Smooth muscle cell (in vitro differentiated cells): ENCODE results near the gene KHDRBS2. TPM values are rescaled to one million over a fixed set of nuclear protein-coding genes. Genes with fewer than 3 reads are reported as not detected.

ENCODE experiments used
- DNase-seq: peaks from one replicate; lab custom pipeline; 2025; ENCODE audit not compliant: unreplicated experiment; lab: John Stamatoyannopoulos, UW
- H2AFZ ChIP-seq: fragments of 200-600 bp; sonication (generic); 2 replicates; pipeline ENCODE4 v1.6.0; 2016; ENCODE audit warnings: antibody characterized with exemption, low read depth, mild to moderate bottlenecking
- H3F3A ChIP-seq: fragments of 200-600 bp; sonication (generic); 2 replicates; pipeline ENCODE4 v1.6.0; 2017; ENCODE audit warnings: antibody characterized with exemption, low read depth
- H3K27ac ChIP-seq: fragments of 200-600 bp; sonication (generic); 2 replicates; pipeline ENCODE4 v1.5.1; 2016; ENCODE audit warnings: low read depth, mild to moderate bottlenecking
- H3K27me3 ChIP-seq: fragments of 200-600 bp; sonication (generic); 2 replicates; pipeline ENCODE4 v1.6.1; 2016; ENCODE audit warnings: low read depth, mild to moderate bottlenecking
- H3K36me3 ChIP-seq: fragments of 200-600 bp; sonication (generic); 2 replicates; pipeline ENCODE4 v1.5.1; 2016; ENCODE audit warnings: low read depth
- H3K4me1 ChIP-seq: fragments of 200-600 bp; sonication (generic); 2 replicates; pipeline ENCODE4 v1.5.1; 2016; ENCODE audit warnings: low read depth
- H3K4me2 ChIP-seq: fragments of 200-600 bp; sonication (generic); 2 replicates; pipeline ENCODE4 v1.6.0; 2016; ENCODE audit warnings: mild to moderate bottlenecking
- H3K4me3 ChIP-seq: fragments of 200-600 bp; sonication (generic); 2 replicates; pipeline ENCODE4 v1.5.1; 2016; ENCODE audit warnings: mild to moderate bottlenecking
- H3K79me2 ChIP-seq: fragments of 200-600 bp; sonication (generic); 2 replicates; pipeline ENCODE4 v1.6.0; 2016; ENCODE audit warnings: low read depth, mild to moderate bottlenecking
- H3K9ac ChIP-seq: fragments of 200-600 bp; sonication (generic); 2 replicates; pipeline ENCODE4 v1.6.0; 2016; ENCODE audit warnings: low read depth
- H3K9me3 ChIP-seq: fragments of 200-600 bp; sonication (generic); replicated peaks from 2 replicates; pipeline ENCODE4 v1.5.1; 2016; ENCODE audit warnings: low read depth
- H4K20me1 ChIP-seq: fragments of 200-600 bp; sonication (generic); 2 replicates; pipeline ENCODE4 v1.6.0; 2016; ENCODE audit warnings: low read depth
- CTCF ChIP-seq: fragments of 200-600 bp; sonication (generic); IDR thresholded peaks from 2 replicates; pipeline ENCODE4 v1.5.1; 2017; ENCODE audit warnings: borderline replicate concordance, mild to moderate bottlenecking, antibody characterized with exemption; ENCODE audit not compliant: insufficient read depth, poor library complexity, severe bottlenecking
- WGBS: methylation state at CpG from one replicate; pipeline ENCODE4 v1.1.7; 2016; ENCODE audit warnings: low lambda C conversion rate; 5-methylcytosine and 5-hydroxymethylcytosine counted together
- polyA plus RNA-seq: library from polyadenylated mRNA; unstranded; fragments of >200 nt; fragmentation: Nextera tagmentation; extraction: Ambion mirVana; gene quantifications from 2 replicates; pipeline ENCODE4 v1.2.1, GENCODE V29; 2016
- total RNA-seq: library from RNA; depleted of rRNA; stranded (reverse); fragments of >200 nt; gene quantifications from 2 replicates; pipeline ENCODE4 v1.2.3, GENCODE V29; 2014

KHDRBS2 gene
- total and polyA plus RNA-seq, 2 experiments from 2014 or later = 0.07 to 0.27 TPM

GRCh38 chr6:61947311-61947947 is 338.6 kb downstream of the KHDRBS2 start:
- Histone ChIP-seq H3K9me3 (no peaks in the 10 kb centered on the region), H3K27ac (no peak overlapping the region)
- TF ChIP-seq CTCF = no peak

GRCh38 chr6:61940919-61941318 is 345.1 kb downstream of the KHDRBS2 start:
- Histone ChIP-seq H3K4me3 (no peak overlapping the region), H3K27ac (no peak overlapping the region), H2AFZ (no peak overlapping the region), H3F3A (no peaks in the 10 kb centered on the region), H3K4me1 (no peaks in the 10 kb centered on the region), H3K36me3 (no peaks in the 10 kb centered on the region), H3K4me2 (no peak overlapping the region), H4K20me1 (no peaks in the 10 kb centered on the region), H3K79me2 (no peaks in the 10 kb centered on the region), H3K9me3 (no peaks in the 10 kb centered on the region), H3K9ac (no peak overlapping the region), H3K27me3 (no peaks in the 10 kb centered on the region)
- no peak for DNase-seq
- TF ChIP-seq CTCF = no peak
- 93% methylated on average over 2 of the region's 2 CpGs for WGBS

More at GRCh38 chr6:61947311-61947947, 338.6 kb downstream of the KHDRBS2 start:
- Histone ChIP-seq H3K4me1 (no peaks in the 10 kb centered on the region), H3K79me2 (no peaks in the 10 kb centered on the region), H3F3A (no peaks in the 10 kb centered on the region), H3K4me2 (no peak overlapping the region), H4K20me1 (no peaks in the 10 kb centered on the region), H3K36me3 (no peaks in the 10 kb centered on the region), H3K9ac (no peak overlapping the region), H3K4me3 (no peak overlapping the region), H3K27me3 (no peaks in the 10 kb centered on the region), H2AFZ (no peak overlapping the region)
- DNase-seq = no peak

GRCh38 chr6:61935242-61935846 is 350.7 kb downstream of the KHDRBS2 start:
- Histone ChIP-seq H3K4me2 (no peak overlapping the region), H4K20me1 (no peaks in the 10 kb centered on the region), H3K36me3 (no peaks in the 10 kb centered on the region), H2AFZ (no peak overlapping the region), H3K4me3 (no peak overlapping the region), H3K79me2 (no peaks in the 10 kb centered on the region), H3K4me1 (no peaks in the 10 kb centered on the region), H3K27me3 (no peaks in the 10 kb centered on the region), H3K9ac (no peak overlapping the region), H3K27ac (no peak overlapping the region), H3K9me3 (no peaks in the 10 kb centered on the region), H3F3A (no peaks in the 10 kb centered on the region)
- 48% methylated on average over 1 of the region's 1 CpG for WGBS
- DNase-seq = no peak
- TF ChIP-seq CTCF = no peak

- 60% methylated on average over 2 of the region's 2 CpGs for WGBS
- DNase-seq = no peak
- no peaks in the 10 kb centered on the region for H3K36me3 ChIP-seq
Observed at GRCh38 chr6:61909486-61909885, 376.5 kb downstream of the KHDRBS2 start.

More at GRCh38 chr6:61909486-61909885, 376.5 kb downstream of the KHDRBS2 start:
- Histone ChIP-seq H3K9ac (no peak overlapping the region), H2AFZ (no peak overlapping the region), H3K79me2 (no peaks in the 10 kb centered on the region), H3K9me3 (no peaks in the 10 kb centered on the region), H3K27me3 (no peaks in the 10 kb centered on the region), H3K4me3 (no peak overlapping the region), H3F3A (no peaks in the 10 kb centered on the region), H3K4me2 (peak overlapping the region; percentile 18), H3K27ac (peak overlapping the region; percentile 25), H4K20me1 (no peaks in the 10 kb centered on the region), H3K4me1 (no peaks in the 10 kb centered on the region)
- no peak for TF ChIP-seq CTCF
